Posterior cingulate gyrus (tissue), 11 donors: ENCODE data around the gene FBXO48.
"Not testable (repeated sequence)": the region's sequence is repeated elsewhere in the genome, so short reads cannot be mapped to it uniquely, and the experiment has no call there.

ENCODE experiments used
- DNase-seq, 10 donors: peaks; one replicate each; pipeline versions ENCODE4 v3.0.0 to v3.0.0-alpha.2; 2020 to 2021; ENCODE audit warnings: mixed read lengths in 3 of 10
- intact Hi-C: fragments of 100-400 bp; cut with DNase I; formaldehyde crosslinking; loops from one replicate; pipeline ENCODE4 v1.15.1; 2023

The FBXO48 gene, protein sequence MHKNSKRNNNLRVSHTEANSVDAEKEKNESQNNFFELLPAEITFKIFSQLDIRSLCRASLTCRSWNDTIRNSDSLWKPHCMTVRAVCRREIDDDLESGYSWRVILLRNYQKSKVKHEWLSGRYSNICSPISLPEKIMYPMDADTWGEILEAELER

DNA sequence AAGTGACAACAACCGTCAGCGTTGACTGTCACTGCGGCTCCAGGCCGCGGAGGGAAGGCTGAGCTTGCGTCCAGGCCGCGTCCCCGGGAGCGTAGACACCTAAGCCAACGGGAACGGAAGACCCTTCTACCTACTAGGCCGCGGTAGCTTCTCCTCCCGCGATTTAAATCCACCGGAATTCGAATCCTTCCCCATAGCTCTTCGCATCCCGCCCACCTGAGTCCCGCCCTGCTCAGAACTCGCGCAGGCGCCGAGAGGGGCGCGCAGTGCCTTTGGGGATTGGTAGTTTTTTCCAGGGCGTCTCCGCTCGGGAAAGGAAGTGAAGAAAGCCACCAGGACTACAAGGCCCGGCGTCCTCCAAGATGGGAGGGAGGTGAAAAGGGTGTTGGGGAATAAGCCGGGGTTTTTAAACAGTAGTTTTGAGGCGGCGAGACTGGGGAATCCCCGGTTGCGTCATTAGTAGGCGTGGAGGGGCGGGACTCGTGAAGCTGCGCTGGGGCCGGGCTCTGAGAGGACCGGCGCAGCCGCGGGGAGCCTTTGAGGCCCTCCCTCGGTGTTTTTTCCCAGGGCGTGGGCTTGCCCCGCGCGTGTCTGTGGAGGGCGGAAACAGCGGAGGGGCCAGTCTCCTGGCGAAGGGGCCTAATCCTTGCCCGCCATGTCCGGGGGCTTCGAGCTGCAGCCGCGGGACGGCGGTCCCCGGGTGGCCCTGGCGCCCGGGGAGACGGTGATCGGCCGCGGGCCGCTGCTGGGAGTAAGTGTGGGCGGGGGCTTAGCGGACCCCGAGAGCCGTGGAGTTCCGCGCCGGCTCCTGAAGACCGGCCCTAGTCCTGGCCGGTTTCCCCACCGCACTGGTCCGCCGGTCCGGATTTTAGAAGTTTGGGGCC, at the start of gene FBXO48, which contains the start of gene APLF:
Gene FBXO48, minus strand, starts transcription at position 218 of the 884 bp plus-strand sequence. CDS start 2,149 bp downstream, outside the sequence.
Gene APLF, plus strand, starts transcription at position 509 of the 884 bp plus-strand sequence. Its CDS starts 147 bp downstream, at position 656.
- peak; percentile 94 to 100 (median 96) for DNase-seq
- intact Hi-C loops, result loop anchor here (10.0 kb wide), 1 partner anchor 457 kb away; no protein-coding TSS in a partner anchor

DNA sequence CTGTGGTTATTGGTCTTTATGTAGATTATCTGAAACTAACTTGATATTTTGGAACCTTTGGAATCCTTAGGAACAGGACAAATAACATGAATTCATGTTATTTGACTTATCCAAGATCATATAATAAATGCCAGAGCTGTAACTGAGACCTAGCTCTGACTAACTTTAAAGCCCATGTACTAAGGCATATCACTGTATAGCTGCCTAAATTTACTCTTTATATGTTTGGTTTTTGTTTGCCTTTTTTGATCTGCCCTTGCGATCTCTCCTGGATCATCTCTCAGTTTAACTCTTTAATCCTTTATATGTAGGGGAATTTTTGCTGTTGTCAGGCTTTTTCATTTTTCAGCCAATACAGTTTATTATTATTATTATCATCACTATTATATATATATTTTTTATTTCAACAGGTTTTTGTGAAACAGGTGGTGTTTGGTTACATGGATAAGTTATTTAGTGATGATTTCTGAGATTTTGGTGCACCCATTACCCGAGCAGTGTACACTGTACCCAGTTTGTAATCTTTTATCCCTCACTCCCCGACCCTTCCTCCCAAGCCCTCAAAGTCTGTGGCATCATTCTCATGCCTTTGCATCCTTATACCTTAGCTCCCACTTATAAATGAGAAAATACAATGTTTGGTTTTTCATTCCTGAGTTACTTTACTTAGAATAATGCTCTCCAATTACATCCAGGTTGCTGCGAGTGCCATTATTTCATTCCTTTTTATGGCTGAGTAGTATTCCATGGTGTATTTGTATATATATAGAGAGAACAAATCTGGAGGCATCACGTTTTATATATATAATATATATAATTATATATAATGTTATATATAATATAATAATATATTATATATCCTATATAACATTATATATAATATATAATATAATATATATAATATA, 49.2 kb upstream of the FBXO48 start:
- intact Hi-C loops, result no loop called here
- DNase-seq, result no peak

DNA sequence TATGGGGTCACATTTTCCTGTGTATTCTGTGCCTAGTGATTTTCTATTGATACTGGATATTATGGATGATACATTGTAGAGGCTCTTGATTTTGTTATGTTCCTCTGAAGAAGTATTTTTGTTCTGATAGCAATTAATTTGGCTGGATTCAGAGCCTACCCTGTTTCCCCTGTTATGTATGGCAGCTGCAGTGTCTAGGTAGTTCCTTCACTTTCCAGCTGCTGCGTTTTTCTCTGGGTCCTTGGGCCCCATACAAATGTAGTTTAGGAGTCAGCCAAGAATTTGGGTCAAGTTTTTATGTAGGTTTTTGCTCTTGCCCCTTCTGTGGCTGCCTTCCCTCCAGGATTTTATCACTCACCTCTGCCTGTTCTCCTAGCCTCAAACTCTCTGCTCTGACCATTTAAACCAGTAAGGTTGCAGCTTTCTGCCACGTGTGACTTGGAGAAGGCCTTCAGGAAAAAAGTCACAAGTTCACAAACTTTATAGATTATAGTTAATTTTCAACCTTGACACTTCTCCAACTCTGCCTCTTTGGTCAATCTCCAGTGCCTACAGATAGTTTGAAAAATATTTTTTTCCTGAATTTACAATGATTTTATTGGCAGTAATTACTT, 47.3 kb upstream of the FBXO48 start:
- DNase-seq, result no peak
- intact Hi-C loops, result no loop called here

DNA sequence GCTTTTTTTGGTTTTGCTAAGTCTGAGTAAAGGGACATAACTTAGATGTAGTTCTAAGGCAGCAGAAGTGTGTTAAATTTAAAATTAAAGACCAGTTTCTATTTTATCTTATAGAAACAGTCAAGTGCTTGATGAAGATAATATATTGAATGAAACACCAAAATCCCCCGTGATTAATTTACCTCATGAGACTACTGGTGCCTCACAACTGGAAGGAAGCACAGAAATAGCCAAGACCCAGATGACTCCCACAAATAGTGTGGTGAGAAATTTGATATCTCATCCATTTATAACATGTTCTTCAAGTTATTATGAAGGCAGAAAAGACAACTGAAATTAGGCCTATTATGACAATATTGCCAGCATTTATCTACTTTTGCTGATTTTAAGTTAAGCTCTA, 45.9 kb upstream of the FBXO48 start:
- no peak for DNase-seq
- intact Hi-C loops, result no loop called here

DNA sequence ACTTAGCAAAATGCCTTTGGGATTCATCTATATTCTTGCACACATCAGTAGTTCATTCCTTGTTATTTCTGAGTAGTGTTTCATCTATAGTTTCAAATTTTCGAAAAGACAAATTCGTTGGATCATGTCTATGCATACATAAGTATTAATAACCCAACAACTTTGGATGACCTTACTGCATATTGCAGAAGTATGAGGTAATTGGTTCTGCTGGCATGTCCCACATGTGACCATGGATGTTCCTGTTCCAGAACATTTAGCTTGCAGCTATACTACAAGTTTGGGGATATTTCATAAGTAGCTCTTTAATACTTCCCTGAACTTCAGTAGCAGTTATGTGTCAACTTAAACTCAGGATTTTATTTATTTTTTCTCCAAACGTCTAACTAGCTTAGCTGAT, 45.2 kb upstream of the FBXO48 start:
- no peak for DNase-seq
- intact Hi-C loops, result no loop called here

DNA sequence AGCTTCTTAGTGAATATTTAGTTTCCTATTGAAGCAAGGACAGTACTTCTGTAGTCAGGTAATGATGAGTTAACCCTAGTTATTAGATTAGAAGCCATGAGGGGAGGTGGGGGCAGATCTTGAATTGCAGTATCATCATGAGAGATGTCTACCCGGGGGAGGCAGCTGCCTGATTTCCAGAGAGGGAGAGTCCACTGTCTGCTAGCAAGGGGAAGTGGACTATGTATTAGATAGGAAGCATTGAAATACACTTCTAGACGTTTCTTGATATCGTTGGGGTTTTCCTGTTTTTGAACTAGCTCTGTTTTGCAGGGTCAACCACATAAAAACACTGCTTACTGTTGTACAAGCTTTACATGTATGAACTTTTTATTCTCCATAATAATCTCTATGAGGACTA, 39.1 kb upstream of the FBXO48 start:
- no peak for DNase-seq
- intact Hi-C loops, result no loop called here

DNA sequence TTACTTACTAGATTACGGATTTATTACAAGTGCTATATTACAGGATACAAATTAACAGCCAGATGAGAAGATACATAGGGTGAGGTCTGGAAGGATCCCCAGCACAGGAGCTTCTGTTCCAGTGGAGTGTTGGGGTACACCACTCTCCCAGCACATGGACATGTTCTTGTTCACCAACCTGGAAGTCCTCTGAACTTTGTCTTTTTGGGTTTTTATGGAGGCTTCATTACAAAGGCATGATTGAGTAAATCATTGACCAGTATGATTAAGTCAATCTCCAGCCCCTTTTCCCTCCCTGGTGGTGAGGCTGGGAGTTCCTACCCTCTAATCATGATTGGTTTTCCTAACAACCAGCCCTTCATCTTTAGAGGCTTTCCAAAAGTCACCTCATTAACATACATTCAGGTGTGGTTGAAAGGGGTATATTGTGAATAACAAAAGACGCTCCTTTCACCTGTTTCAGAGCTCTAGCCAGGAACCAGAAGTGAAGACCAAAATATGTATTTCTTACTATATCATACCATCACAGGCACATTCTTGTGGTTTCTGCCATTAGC, 38.6 kb upstream of the FBXO48 start:
- DNase-seq, result no peak
- intact Hi-C loops, result no loop called here

DNA sequence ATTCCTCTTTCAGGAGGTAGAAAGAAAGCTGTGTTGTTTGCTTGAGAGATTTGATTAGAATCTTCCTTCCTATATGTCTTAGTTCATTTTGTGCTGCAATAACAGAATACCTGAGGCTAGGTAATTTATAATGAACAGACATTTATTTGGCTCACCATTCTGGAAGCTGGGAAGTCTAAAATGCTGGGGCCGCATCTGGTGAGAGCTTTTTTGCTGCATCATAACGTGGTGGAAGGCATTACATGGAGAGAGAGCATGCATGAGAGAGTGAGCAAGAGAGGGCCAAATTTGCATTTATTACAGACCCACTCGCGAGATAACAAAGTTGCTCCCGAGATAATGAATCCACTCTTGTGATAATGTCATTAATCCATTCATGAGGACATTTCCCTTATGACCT, 34.7 kb upstream of the FBXO48 start:
- intact Hi-C loops, result no loop called here
- DNase-seq, result no peak

DNA sequence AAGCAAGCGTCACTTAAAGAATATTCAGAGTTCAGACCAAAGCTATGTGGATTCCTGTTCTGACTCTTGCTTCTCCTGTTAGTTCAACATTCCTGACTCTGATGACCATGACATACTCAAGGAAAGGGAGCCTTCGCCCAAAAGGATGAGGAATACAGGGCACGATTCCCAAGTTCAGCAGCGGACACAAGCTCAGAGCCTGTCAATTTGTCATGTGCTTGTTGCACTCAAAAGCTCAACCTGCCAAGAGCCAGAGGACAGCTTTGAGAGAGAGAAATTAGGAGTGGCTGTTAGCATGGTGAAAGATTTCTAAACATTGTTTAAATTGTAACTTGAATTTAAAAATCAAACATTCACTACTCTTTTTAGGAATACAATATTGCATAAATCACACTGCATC, 33.6 kb upstream of the FBXO48 start:
- intact Hi-C loops, result no loop called here
- DNase-seq, result no peak

DNA sequence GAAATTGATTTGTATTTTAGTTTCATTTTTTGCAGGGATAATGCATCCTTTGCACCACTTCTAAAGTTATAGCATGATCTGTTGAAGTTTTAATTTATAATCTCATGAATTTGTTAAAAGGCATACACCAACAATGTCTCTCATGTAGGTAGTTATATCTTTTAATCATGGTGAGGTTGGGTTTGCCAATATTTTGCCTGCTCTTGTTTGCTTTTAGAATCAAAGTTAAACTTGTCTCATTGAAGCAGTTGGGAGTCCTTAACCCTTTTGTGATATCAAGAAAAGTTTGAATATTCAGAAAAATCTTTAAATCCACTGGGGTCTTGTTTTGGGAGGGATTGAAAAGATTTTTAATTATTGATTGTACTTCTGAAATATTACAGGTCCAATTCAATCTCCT, 32.0 kb upstream of the FBXO48 start:
- no peak for DNase-seq
- intact Hi-C loops, result no loop called here

DNA sequence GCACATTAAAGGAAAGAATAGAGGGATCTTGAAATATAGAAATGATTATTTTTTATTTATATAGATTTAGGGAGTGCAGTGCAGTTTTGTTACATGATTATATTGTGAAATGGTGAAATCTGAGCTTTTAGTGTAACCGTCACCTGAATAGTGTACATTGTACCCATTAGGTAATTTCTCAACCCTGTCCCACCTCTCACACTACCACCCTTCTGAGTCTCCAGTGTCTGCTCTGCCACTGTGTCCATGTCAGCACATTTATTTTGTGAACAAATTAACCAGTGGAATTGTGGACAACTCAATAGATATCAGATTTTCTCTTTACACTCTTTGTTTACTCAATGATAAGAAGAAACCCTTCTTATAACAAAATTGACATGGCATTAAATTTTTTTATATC, 24.5 kb upstream of the FBXO48 start:
- no peak for DNase-seq
- intact Hi-C loops, result no loop called here

DNA sequence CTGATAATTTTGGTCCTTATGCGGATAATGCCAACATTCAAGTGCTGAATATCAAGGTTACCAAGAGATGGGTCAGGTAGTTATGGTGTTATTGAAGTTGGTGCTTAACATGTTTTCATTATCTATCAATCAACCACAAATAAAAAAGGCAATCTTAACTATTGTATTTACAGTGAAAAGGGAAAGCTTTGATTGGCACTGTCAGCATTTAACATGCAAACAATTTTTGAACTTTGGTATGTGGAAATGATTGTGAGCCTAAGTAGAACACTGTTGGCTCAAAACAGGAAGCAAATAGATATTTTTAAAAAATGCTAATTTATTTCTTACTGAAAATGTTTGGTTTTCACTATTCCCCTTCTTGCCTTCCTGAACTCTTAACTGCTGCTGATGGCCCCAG, 22.2 kb upstream of the FBXO48 start:
- intact Hi-C loops, result no loop called here
- DNase-seq, result no peak

DNA sequence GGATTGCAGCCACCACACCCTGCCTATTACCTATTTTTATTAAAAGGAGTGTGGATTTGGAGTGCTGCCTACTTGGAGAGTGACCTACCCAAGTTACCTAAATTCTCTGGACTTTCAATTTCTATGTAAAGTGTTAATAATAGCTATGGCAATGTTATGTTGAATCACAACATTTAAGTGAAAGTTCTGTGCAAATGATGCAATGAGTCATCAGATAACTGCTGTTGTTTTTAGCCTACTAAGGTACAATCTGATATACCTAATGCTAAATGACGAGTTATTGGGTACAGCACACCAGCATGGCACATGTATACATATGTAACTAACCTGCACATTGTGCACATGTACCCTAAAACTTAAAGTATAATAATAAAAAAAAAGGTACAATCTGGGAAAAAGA, 21.5 kb upstream of the FBXO48 start:
- intact Hi-C loops, DNase-seq: not testable (repeated sequence)

DNA sequence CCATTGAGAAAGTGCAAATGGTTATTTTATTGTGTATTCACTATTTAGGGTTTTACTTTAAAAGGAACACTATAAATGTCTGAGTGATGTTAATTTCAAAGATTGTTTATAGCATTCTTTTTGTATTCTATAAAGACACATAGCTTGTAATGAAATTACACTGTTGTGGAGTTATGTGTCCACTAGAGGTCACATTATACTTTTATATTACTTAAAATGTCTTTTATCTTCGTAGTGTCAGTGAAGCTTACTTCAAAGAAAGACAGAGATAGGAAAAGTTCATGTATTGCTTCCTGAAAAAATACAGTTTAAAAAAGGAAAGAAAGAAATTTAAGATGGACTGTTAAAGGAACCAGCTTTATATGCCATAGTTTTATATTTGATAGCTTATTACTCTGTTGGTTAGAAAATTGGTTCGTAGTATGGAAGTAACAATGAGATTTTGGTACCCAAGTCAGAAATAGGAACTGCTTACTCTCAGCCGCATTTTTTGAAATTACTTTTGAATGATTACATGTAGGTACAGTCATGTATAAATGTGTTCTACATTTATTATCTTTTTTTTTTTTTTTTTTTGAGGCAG, 20.8 kb upstream of the FBXO48 start:
- intact Hi-C loops, result no loop called here
- no peak for DNase-seq

DNA sequence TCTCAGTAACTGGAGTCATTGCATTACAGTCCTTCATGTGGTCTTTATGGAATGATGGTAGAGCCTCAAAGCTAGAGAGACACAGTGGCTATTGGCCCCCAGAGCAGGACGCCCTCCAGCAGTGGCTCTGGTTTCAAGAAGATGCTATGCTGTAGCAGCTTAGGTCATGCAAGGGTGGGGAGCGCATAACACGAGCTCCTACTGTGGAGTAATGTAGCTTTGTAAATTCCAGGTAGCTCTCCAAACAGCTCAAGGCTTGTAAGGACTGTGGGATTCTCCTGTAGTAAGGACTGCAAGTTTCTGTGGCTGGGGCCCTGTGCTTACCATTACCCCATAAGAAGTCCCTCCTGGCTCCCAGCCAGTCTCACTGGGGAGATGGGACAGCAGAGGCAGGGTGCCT, 15.9 kb upstream of the FBXO48 start:
- intact Hi-C loops, result no loop called here
- DNase-seq, result no peak

DNA sequence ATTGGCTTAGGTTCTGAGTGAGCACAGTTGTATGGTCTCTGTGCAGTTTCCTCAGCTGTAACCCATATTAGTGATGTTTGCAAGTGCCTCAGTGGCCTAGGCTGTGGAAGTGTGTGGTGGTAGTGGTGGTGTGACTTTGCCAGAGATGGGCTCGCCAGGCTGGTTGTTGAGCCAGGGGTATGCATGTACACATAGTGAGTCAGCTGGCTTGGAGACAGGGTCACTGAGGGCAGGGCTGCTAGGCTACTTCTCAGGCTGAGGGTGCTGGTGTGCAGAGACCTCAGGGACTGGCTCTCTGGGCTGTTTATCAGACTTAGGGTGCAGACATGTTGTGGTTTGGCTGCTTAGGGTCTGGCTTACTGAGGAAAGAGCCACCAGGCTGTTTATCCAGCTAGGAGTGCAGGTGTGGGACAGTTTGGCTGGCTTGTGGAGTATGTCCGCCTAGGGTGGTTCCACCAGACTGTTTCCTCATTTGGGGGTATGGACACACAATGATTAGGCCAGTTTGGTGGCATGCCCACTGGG, 15.3 kb upstream of the FBXO48 start:
- intact Hi-C loops, result no loop called here
- no peak for DNase-seq

DNA sequence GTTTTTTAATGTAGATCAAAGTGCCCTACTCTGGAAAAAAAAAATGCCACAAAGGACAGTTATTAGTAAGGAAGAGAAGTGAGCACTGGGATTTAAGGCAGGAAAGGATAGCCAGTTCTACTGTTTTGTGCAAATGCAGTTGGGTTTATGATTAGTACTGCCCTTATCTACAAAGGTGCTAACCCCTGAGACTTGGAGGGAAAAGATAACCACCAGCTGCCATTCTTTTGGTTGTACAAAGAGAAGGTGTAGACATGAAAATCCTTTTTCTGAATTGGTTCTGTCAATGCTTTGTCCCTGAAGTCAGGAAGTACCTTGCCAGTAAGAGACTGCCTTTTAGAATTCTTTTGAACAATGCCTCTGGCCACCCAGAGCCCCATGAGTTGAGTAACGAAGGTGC, 11.6 kb upstream of the FBXO48 start:
- DNase-seq, result no peak
- intact Hi-C loops, result no loop called here

DNA sequence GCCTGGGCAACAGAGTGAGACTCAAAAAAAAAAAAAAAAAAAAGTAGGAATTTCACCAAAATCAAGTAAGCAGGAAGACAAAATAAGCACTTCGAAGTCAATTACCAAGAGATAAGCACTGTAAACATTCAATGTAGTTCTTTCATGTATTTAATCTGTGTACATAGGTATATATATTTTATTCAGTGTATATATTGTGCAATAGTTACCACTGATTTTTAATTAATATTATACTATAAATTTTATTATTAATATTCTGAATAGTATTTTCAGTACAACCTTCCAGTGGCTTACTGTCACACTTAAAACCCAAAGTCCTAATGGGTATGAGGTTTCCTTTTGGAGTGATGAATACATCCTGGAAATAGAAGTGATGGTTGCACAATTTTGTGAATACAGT, 9.4 kb upstream of the FBXO48 start:
- intact Hi-C loops, result no loop called here
- DNase-seq, result no peak

DNA sequence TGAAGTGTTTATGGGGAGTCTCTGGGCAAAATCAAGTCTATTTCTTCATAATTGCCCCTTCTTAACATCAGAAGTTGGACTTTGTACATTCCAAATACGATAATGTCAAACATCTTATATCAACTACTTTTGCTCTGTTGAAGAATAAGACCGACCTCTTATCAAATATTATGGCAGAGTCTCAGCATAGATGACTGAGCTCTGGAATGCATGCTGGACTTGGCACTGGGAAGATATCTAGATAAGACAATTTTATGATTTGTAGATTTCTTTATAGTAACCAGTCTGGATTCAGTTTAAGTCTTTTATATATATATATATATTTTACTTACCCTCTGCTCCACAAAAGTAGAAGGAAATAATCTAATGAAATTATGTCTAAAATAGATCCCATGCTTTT, 8.5 kb upstream of the FBXO48 start:
- intact Hi-C loops, result no loop called here

DNA sequence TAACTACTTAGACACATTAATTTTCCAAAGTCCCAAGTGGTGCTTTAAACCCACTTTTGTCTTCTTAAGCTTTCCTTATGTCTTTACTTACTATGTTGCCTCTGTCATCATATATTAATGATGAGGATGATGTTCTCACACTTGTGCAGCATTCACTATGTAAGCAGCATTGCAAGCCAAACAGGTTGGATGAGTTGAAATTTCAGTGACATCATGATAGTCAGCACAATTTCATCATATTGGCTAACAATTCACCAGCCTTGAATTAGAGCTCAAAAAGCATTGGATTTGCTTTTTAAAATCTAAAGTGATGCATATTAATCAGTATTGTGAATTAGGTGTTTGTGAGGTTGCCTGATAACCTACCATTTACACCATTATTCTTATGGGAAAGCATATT, 8.0 kb upstream of the FBXO48 start:
- DNase-seq, result no peak

More for the DNA sequence above, 8.5 kb upstream of the FBXO48 start:
- DNase-seq, result no peak

More for the DNA sequence above, 8.0 kb upstream of the FBXO48 start:
- intact Hi-C loops, result no loop called here
